Activated naive CD4-positive, alpha-beta T cell treated with anti-CD3 and anti-CD28 coated beads for 36 hours (primary cell): ENCODE measurements around the gene RABGAP1L. TPM values are rescaled to one million over a fixed set of nuclear protein-coding genes. Genes with fewer than 3 reads are reported as not detected.

Experiments
- CTCF ChIA-PET: fragments of 350-600 bp; sonication (Branson Sonifier 250); formaldehyde crosslinking; loops from one replicate; lab custom pipeline; 2021; ENCODE audit warnings: antibody characterized with exemption; lab: Charles Lee
- DNase-seq: peaks from one replicate; pipeline ENCODE4 v3.0.0-alpha.2; 2020
- H3K27ac Mint-ChIP-seq: one replicate; pipeline ENCODE4 v1.8.0; 2021; ENCODE audit warnings: mild to moderate bottlenecking, mixed read lengths
- H3K27me3 Mint-ChIP-seq: one replicate; pipeline ENCODE4 v1.8.0; 2021; ENCODE audit warnings: low read depth, mixed read lengths
- H3K36me3 Mint-ChIP-seq: one replicate; pipeline ENCODE4 v1.8.0; 2021; ENCODE audit warnings: low read depth, mixed read lengths
- H3K4me1 Mint-ChIP-seq: one replicate; pipeline ENCODE4 v1.8.0; 2021; ENCODE audit warnings: low read depth, mixed read lengths
- H3K4me3 Mint-ChIP-seq: one replicate; pipeline ENCODE4 v1.8.0; 2021; ENCODE audit warnings: mild to moderate bottlenecking, moderate library complexity, mixed read lengths
- H3K9me3 Mint-ChIP-seq: one replicate; pipeline ENCODE4 v1.8.0; 2021; ENCODE audit warnings: mixed read lengths
- intact Hi-C: fragments of 100-400 bp; cut with micrococcal nuclease; formaldehyde crosslinking; loops from one replicate; pipeline ENCODE4 v1.15.1; 2023
- total RNA-seq, 2 experiments: library from RNA; stranded (reverse); gene quantifications; one replicate each; pipeline ENCODE4 v1.2.3, GENCODE V29; 2021

RABGAP1L gene
- total RNA-seq, 2 experiments from 2014 or later, result 16.6 TPM

GRCh38 chr1:174726167-174726879 lies 567.0 kb downstream of the RABGAP1L start:
- DNase-seq, result no peak
- no peak overlapping the region for H3K4me3 Mint-ChIP-seq
- H3K9me3 Mint-ChIP-seq, result no peaks in the 10 kb centered on the region
- H3K27ac Mint-ChIP-seq, result no peak overlapping the region
- no peaks in the 10 kb centered on the region for H3K4me1 Mint-ChIP-seq
- intact Hi-C loops, result loop anchor here (1.0 to 5.0 kb wide), 2 partner anchors 314 to 468 kb away; no protein-coding TSS in a partner anchor
- H3K36me3 Mint-ChIP-seq, result no peaks in the 10 kb centered on the region
- CTCF ChIA-PET, result interaction anchor here (0.6 to 2.4 kb wide), 8 partner anchors 17 to 1550 kb away, joined by 3 to 11 read pairs (median 3); no protein-coding TSS in a partner anchor
- H3K27me3 Mint-ChIP-seq, result no peaks in the 10 kb centered on the region

DNA sequence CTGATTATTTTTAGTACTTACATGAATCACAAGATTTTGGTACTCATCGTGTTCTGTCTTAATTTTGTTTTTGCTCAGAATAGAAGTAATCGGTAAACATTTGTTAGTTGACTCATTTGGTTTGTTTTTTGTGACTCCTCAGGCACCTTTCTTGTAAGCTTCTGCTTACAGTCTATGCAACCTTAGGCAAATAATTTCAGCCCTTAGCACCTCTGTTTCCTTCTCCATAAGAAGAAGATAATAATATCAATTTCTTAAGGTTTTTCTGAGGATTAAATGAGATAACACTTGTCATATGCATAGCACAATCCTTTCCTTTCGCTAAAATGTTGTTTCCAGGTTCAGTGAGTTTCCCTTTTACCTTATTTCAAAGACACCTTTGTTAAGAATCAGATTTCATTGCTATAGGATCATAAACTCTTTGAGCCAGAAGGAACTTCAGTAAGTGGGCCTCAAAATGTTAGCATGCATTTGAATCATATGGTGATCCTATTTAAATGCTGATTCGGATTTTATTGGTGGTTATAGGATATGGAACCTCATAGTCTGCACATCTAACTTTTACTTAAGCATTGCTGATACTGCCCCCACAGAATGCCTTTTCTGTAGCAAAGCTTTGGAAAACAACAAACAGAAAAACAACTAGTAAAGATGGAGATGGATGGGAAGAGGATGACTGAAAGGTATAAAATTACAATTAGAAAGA lies 567.7 kb downstream of the RABGAP1L start:
- Mint-ChIP-seq H3K27ac (no peak overlapping the region), H3K36me3 (no peaks in the 10 kb centered on the region), H3K4me1 (no peaks in the 10 kb centered on the region), H3K27me3 (no peaks in the 10 kb centered on the region), H3K4me3 (no peak overlapping the region), H3K9me3 (no peaks in the 10 kb centered on the region)
- intact Hi-C loops, result loop anchor here (1.0 to 5.0 kb wide), 2 partner anchors 315 to 469 kb away; no protein-coding TSS in a partner anchor
- no peak for DNase-seq
- CTCF ChIA-PET, result interaction anchor here (0.9 to 2.4 kb wide), 4 partner anchors 452 to 465 kb away, joined by 3 to 11 read pairs (median 6); no protein-coding TSS in a partner anchor

DNA sequence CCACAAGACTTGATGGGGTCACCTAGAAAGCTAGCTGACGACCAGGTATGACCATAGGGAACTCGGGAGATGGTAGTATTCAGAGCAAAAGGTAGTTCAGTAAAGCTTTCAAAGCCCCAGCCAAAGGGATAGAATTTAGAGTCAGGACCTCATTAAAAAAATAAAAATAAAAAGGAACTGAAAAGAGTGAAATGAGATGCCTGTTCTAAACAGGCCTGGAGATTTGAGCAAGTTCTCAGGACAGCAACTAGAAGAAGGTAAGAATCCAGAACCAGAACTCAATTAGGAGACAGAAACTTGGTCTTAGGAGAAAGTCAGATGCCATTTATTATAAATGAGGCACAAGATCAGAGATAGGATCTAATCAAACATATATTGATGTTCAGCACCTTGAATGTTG lies 575.0 kb downstream of the RABGAP1L start:
- no peaks in the 10 kb centered on the region for H3K27me3 Mint-ChIP-seq
- H3K4me3 Mint-ChIP-seq, result no peak overlapping the region
- CTCF ChIA-PET, result no interaction called here

GRCh38 chr1:174736831-174737230 lies 577.5 kb downstream of the RABGAP1L start:
- Mint-ChIP-seq H3K27ac (no peak overlapping the region), H3K4me3 (no peak overlapping the region), H3K9me3 (peaks cover 5% of the 10 kb centered on the region), H3K36me3 (peaks cover 6% of the 10 kb centered on the region), H3K27me3 (no peaks in the 10 kb centered on the region), H3K4me1 (peaks cover 8% of the 10 kb centered on the region)
- no peak for DNase-seq
- intact Hi-C loops, result no loop called here
- CTCF ChIA-PET, result no interaction called here

More for the DNA sequence above, 575.0 kb downstream of the RABGAP1L start:
- Mint-ChIP-seq H3K4me1 (no peaks in the 10 kb centered on the region), H3K36me3 (peaks cover 6% of the 10 kb centered on the region), H3K27ac (no peak overlapping the region), H3K9me3 (peaks cover 5% of the 10 kb centered on the region)
- DNase-seq, result no peak
- intact Hi-C loops, result no loop called here

- no peaks in the 10 kb centered on the region for H3K27me3 Mint-ChIP-seq
- H3K27ac Mint-ChIP-seq, result no peak overlapping the region
- no peak for DNase-seq
- peaks cover 5% of the 10 kb centered on the region for H3K9me3 Mint-ChIP-seq
- H3K4me1 Mint-ChIP-seq, result peaks cover 10% of the 10 kb centered on the region
- intact Hi-C loops, result loop anchor here (10.0 kb wide), 2 partner anchors 646 to 1996 kb away; no protein-coding TSS in a partner anchor
- no peak overlapping the region for H3K4me3 Mint-ChIP-seq
- H3K36me3 Mint-ChIP-seq, result peaks cover 6% of the 10 kb centered on the region
- CTCF ChIA-PET, result no interaction called here
Observed at GRCh38 chr1:174740249-174740968, 581.1 kb downstream of the RABGAP1L start.

DNA sequence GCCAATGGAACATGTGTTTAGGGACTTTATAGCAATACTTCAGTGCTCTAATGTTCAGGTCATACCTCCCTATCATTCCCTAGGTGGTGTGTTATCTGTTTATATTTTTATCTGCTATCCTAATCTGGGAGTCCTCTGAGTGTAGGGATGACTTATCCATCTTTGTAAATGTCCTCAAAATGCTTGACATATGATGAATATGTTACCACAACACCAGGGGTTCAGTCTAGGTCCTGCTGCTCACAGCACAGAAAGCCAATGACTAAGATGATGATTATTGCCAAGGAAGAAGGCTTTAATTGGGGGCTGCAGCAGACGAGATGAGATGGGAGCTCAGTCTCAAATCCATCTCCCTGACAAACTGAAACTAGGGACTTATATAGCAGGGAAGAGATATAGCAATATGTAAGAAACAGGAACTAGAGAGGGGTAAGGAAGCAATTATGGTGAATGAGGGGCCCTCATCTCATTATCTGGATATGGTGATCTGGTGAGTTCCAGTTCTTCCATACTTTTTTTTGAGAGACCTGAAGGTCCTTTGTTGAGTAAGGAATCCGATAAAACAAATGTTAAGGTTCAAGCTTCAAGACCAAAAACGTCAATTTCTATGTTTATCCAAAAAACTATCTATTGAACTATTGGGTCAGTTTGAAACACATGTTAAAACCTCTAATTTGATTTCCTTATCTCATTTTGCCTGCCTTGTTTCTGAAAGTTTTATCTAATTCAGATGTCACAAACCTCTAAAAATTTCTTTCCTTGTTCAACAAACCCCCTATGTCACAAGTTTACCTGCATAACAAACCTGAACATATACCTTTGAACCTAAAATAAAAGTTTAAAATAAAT lies 583.7 kb downstream of the RABGAP1L start:
- intact Hi-C loops, result loop anchor here (10.0 kb wide), 2 partner anchors 648 to 1998 kb away; no protein-coding TSS in a partner anchor
- no peak overlapping the region for H3K4me3 Mint-ChIP-seq
- H3K36me3 Mint-ChIP-seq, result no peaks in the 10 kb centered on the region
- CTCF ChIA-PET, result interaction anchor here (0.6 to 7.7 kb wide), 7 partner anchors 17 to 1313 kb away, joined by 3 to 59 read pairs (median 3); no protein-coding TSS in a partner anchor
- H3K9me3 Mint-ChIP-seq, result no peaks in the 10 kb centered on the region
- H3K27ac Mint-ChIP-seq, result no peak overlapping the region
- H3K27me3 Mint-ChIP-seq, result no peaks in the 10 kb centered on the region
- peaks cover 10% of the 10 kb centered on the region for H3K4me1 Mint-ChIP-seq
- DNase-seq, result no peak

DNA sequence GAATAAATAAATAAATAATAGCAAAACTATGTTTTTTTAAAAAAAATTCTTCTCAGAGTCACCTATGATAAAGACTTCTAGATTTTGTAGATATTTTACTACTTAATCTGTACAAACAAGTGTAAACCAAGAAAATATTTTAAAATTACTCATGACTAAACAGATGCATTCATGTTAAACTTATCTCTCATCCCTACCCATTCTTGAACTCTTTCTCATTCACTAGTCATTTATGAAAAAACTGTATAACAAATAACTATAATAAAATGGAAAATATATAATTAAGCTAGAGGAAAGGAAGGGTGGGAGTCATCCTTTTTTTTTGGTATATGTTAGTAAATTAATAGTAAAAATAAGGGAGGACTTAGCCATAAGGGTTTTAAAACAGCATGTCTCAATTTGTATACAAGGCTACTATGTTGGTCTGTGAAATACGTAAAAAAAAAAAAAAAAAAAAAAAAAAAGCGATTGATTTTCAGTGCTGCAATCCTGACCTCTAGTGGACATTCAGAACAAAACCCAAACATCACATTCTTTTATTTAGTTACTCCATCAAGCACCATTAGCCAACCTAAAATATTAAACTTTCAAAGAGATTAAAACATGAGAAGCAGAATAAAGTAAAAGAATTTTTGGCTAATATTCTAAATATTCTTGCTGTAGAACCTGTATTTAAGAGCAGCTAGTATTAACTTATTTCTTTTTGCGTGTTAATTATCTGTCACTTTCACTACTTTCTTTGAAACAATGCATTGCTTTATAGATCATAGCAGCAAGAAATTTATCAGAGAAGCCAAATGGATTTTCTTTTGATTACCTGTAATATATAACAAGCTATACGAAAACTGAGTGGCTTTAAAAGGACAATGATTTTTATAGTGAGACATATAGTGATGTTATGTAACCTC lies 584.6 kb downstream of the RABGAP1L start:
- Mint-ChIP-seq H3K27me3 (no peaks in the 10 kb centered on the region), H3K36me3 (no peaks in the 10 kb centered on the region), H3K4me1 (peaks cover 10% of the 10 kb centered on the region), H3K4me3 (no peak overlapping the region), H3K27ac (no peak overlapping the region), H3K9me3 (no peaks in the 10 kb centered on the region)
- CTCF ChIA-PET, result interaction anchor here (0.6 to 7.7 kb wide), 13 partner anchors 14 to 1314 kb away, joined by 3 to 59 read pairs (median 3); no protein-coding TSS in a partner anchor
- intact Hi-C loops, result loop anchor here (1.0 to 10.0 kb wide), 4 partner anchors 486 to 1999 kb away; no protein-coding TSS in a partner anchor
- no peak for DNase-seq

DNA sequence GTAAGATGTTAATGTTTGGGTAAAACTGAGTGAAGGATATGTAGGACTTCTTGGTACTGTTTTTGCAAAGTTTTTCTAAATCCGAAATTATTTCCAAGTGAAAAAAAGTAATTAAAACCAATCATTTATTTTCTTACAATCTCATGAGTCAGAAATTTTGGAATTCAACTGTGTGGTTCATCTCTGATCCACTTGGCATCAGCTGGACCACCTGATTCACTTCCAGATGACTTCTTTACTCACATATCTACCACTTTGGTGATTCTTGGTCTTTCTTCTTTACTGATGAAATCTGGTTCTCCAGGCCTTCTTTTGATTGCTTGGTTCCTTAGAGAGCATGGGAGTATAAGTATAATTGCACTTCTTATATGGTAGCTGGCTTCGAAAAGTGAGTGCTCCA lies 585.6 kb downstream of the RABGAP1L start:
- Mint-ChIP-seq H3K27ac (no peak overlapping the region), H3K4me3 (no peak overlapping the region), H3K27me3 (no peaks in the 10 kb centered on the region), H3K4me1 (peaks cover 10% of the 10 kb centered on the region), H3K36me3 (no peaks in the 10 kb centered on the region), H3K9me3 (no peaks in the 10 kb centered on the region)
- no peak for DNase-seq
- intact Hi-C loops, result loop anchor here (1.0 to 10.0 kb wide), 4 partner anchors 487 to 2000 kb away; no protein-coding TSS in a partner anchor
- CTCF ChIA-PET, result interaction anchor here (0.6 to 7.7 kb wide), 6 partner anchors 13 to 975 kb away, joined by 3 to 59 read pairs (median 4); no protein-coding TSS in a partner anchor

DNA sequence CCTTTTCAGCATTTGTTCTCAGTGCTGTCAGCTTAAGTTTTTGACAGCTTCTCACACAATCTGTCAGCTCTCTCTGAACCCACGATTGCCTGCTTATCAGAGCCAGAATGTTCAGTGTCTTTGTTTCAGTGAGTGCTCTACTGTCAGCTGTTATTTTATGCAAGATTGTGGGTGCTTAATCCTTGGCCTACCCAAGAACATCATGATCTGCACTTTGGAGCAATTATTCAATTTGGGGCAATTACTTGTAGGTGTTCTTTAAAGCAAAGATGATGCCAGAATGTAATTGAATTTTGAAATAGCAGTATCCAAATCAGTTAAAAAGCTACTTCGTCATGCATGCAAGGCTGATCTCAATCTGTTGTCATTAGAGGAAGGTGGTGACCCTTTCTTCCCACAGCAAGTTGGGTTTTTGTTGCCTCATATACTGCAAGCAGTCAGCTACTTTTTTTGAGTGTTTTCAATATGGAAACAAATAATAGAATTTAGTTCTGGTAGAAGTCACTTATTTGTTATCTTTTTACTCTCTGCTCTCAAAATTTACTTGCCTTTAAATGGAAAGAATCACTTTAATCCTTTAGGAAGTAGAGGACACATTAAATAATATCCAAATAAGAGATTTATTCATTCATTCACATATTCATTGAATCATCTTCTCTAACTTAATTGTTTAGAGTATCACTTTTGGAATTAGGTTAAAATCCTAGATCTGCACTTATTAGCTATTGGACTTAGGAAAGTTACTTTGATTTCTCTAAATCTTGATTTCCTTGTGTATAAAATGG lies 586.9 kb downstream of the RABGAP1L start:
- H3K27me3 Mint-ChIP-seq, result no peaks in the 10 kb centered on the region
- intact Hi-C loops, result loop anchor here (10.0 kb wide), 2 partner anchors 651 to 2001 kb away; no protein-coding TSS in a partner anchor
- H3K9me3 Mint-ChIP-seq, result no peaks in the 10 kb centered on the region
- H3K27ac Mint-ChIP-seq, result no peak overlapping the region
- peaks cover 4% of the 10 kb centered on the region for H3K4me1 Mint-ChIP-seq
- DNase-seq, result no peak
- H3K36me3 Mint-ChIP-seq, result no peaks in the 10 kb centered on the region
- CTCF ChIA-PET, result interaction anchor here (7.7 kb wide), 1 partner anchor 483 kb away, joined by 59 read pairs; no protein-coding TSS in a partner anchor
- no peak overlapping the region for H3K4me3 Mint-ChIP-seq

GRCh38 chr1:174747613-174748012 lies 588.3 kb downstream of the RABGAP1L start:
- intact Hi-C loops, result loop anchor here (10.0 kb wide), 2 partner anchors 653 to 2003 kb away; no protein-coding TSS in a partner anchor
- DNase-seq, result no peak
- H3K36me3 Mint-ChIP-seq, result no peaks in the 10 kb centered on the region
- H3K27ac Mint-ChIP-seq, result no peak overlapping the region
- H3K9me3 Mint-ChIP-seq, result no peaks in the 10 kb centered on the region
- CTCF ChIA-PET, result interaction anchor here (0.6 to 7.7 kb wide), 6 partner anchors 10 to 984 kb away, joined by 3 to 59 read pairs (median 4); partner anchors contain the start of gene MRPS14
- H3K4me3 Mint-ChIP-seq, result no peak overlapping the region
- H3K4me1 Mint-ChIP-seq, result peaks cover 2% of the 10 kb centered on the region
- H3K27me3 Mint-ChIP-seq, result no peaks in the 10 kb centered on the region
